Subcutaneous abdominal adipose tissue (tissue), 5 donors: Measurements from ENCODE around the gene MS4A2.
"Not testable (repeated sequence)": the region's sequence is repeated elsewhere in the genome, so short reads cannot be mapped to it uniquely, and the experiment has no call there.

Experiments
- H3K27ac ChIP-seq: one replicate; pipeline ENCODE4 v1.7.0; 2013; ENCODE audit warnings: low read depth, mild to moderate bottlenecking, inconsistent platforms, low read length, moderate library complexity
- H3K27me3 ChIP-seq, 5 donors: one replicate each; pipeline ENCODE4 v1.7.0; 2013; ENCODE audit warnings: low read length in 5 of 5, inconsistent platforms in 1 of 5; ENCODE audit not compliant: control insufficient read depth in 5 of 5, insufficient read depth in 4 of 5
- H3K36me3 ChIP-seq, 5 donors: one replicate each; pipeline ENCODE4 v1.7.0; 2013; ENCODE audit warnings: low read length in 5 of 5; ENCODE audit not compliant: control insufficient read depth in 5 of 5, insufficient read depth in 5 of 5
- H3K4me1 ChIP-seq, 5 donors: one replicate each; pipeline ENCODE4 v1.7.0; 2013; ENCODE audit warnings: low read length in 5 of 5, mild to moderate bottlenecking in 3 of 5, moderate library complexity in 1 of 5; ENCODE audit not compliant: control insufficient read depth in 5 of 5, insufficient read depth in 5 of 5
- H3K4me3 ChIP-seq, 5 donors: one replicate each; pipeline ENCODE4 v1.7.0; 2013; ENCODE audit warnings: low read length in 5 of 5, low read depth in 1 of 5
- H3K9ac ChIP-seq, 5 donors: one replicate each; pipeline ENCODE4 v1.7.0; 2013; ENCODE audit warnings: low read length in 5 of 5, mild to moderate bottlenecking in 4 of 5, moderate library complexity in 3 of 5
- H3K9me3 ChIP-seq, 5 donors: one replicate each; pipeline ENCODE4 v1.7.0; 2013; ENCODE audit warnings: low read length in 5 of 5; ENCODE audit not compliant: control insufficient read depth in 5 of 5
- donor health status: healthy.
- donor health status: healthy.
- donor health status: healthy.
- donor health status: healthy.
- donor health status: healthy.

MS4A2 gene

DNA sequence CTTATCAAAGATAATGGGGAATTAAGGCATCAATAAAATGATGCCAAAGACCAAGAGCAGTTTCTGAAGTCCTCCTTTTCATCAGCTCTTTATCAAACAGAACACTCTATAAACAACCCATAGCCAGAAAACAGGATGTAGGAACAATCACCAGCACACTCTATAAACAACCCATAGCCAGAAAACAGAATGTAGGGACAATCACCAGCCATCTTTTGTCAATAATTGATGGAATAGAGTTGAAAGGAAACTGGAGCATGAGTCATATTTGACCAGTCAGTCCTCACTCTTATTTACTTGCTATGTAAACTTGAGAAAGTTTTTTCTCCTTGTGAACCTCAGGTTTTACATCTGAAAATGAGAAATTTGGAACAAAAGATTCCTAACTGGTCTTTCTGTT lies 10.0 kb downstream of the MS4A2 start:
- Histone ChIP-seq H3K27ac (no peak overlapping the region), H3K27me3 (no peaks in the 10 kb centered on the region), H3K4me1 (no peaks in the 10 kb centered on the region), H3K36me3 (no peaks in the 10 kb centered on the region), H3K9me3 (no peaks in the 10 kb centered on the region), H3K9ac (no peak overlapping the region), H3K4me3 (no peak overlapping the region)

DNA sequence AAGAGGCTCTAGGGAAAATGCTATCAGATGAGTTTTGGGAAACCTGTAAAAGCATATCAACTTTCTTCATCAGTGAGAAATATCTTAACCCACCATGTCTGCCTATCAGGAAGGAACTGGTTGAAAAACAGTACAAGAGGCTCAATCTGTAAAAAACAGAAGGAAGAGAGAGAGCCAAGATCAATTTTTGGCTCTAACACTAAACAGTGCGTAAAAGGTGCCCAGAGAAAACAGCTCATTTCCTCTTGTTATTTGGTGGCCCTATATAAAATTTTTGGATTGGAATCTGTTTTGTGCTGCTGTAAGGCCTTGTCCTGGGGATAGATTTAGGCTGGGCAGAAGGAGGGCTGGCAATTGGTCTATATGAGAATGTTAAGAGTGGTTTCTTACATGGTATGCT lies 12.1 kb downstream of the MS4A2 start:
- Histone ChIP-seq H3K36me3 (no peaks in the 10 kb centered on the region), H3K9me3 (no peaks in the 10 kb centered on the region)

GRCh38 chr11:60101368-60101767 lies 12.9 kb downstream of the MS4A2 start:
- not testable (repeated sequence) for H3K4me1 ChIP-seq, H3K36me3 ChIP-seq, H3K27me3 ChIP-seq, H3K27ac ChIP-seq, H3K4me3 ChIP-seq, H3K9ac ChIP-seq, H3K9me3 ChIP-seq

More for the DNA sequence above, 12.1 kb downstream of the MS4A2 start:
- Histone ChIP-seq H3K4me3 (no peak overlapping the region), H3K9ac (no peak overlapping the region), H3K27ac (no peak overlapping the region), H3K27me3 (no peaks in the 10 kb centered on the region), H3K4me1 (no peaks in the 10 kb centered on the region)

- H3K27me3 ChIP-seq, H3K4me1 ChIP-seq, H3K36me3 ChIP-seq, H3K4me3 ChIP-seq, H3K27ac ChIP-seq, H3K9me3 ChIP-seq, H3K9ac ChIP-seq: not testable (repeated sequence)
Observed at GRCh38 chr11:60104471-60105115, 16.1 kb downstream of the MS4A2 start.

DNA sequence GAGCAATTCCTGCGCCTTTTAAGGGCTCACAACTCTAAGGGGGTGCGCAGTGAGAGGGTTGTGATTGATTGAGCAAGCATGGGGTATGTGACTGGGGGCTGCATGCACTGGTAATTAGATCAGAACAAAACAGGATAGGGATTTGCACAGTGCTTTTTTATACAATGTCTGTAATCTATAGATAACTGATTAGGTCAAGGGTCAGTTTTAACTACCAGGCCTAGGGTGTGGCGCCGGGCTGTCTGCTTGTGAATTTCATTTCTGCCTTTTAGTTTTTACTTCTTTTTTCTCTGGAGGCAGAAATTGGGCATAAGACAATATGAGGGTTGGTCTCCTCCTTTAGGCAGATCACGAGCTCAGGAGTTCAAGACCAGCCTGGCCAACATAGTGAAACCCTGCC lies 20.2 kb downstream of the MS4A2 start:
- H3K4me3 ChIP-seq, H3K27me3 ChIP-seq, H3K4me1 ChIP-seq, H3K9me3 ChIP-seq, H3K36me3 ChIP-seq, H3K9ac ChIP-seq, H3K27ac ChIP-seq: not testable (repeated sequence)

DNA sequence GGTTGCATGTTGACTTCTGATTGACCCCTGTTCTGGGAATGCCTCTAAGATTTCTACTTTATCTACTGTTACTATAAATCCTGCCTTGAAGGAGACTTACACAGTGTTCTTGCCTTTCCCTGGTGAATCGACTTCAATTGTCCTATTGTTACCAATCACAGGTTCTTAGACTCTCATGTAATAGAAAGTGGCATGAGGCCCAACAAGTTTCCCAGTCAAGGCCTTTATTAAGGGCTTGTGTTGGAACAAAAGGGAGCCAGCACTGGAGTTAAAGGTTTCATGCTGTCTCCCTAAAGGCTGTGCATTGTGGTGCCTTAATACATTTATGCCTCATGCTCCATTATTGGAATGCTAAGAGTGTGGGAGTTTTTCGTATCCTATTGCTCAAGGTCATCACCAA lies 23.3 kb downstream of the MS4A2 start:
- Histone ChIP-seq H3K27ac (no peak overlapping the region), H3K36me3 (no peaks in the 10 kb centered on the region), H3K27me3 (no peaks in the 10 kb centered on the region), H3K9me3 (no peaks in the 10 kb centered on the region), H3K4me3 (no peak overlapping the region), H3K4me1 (no peaks in the 10 kb centered on the region), H3K9ac (no peak overlapping the region)

DNA sequence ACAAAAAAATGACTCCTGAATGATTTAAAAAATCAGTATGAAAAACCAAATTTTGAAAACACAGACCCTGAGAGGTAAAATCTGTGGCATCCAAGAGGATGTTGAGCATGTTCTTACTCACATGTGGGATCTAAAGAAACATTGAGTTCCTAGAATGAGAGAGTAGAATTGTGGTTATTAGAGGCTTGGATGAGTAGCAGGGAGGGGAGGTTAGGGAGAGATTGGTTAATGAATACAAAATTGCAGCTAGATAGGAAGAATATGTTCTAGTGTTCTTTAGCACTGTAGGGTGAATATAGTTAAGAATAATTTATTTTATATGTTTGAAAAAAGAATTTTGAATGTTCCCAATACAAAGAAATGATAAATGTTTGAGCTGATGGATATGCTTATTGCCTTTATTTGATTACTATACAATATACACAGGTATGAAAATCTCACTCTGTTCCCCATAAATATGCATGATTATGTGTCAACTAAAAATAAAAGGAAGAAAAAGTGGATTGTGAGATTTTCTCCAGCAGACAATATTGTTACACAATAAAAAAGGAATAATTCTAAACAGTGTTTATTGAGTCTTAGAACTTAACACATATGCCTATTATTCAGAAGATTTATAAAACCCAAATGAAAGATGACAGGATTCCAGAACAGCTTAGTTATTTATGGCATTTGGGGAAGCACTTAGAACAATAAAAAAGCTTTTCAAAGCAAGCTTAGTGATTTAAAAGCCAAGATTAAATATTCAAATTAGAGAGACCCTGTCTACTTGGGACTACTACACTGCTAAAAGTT lies 28.7 kb downstream of the MS4A2 start:
- no peak overlapping the region for H3K27ac ChIP-seq
- no peak overlapping the region for H3K4me3 ChIP-seq
- no peaks in the 10 kb centered on the region for H3K27me3 ChIP-seq
- no peak overlapping the region for H3K9ac ChIP-seq
- no peaks in the 10 kb centered on the region for H3K9me3 ChIP-seq
- H3K36me3 ChIP-seq = no peaks in the 10 kb centered on the region
- H3K4me1 ChIP-seq = no peaks in the 10 kb centered on the region

DNA sequence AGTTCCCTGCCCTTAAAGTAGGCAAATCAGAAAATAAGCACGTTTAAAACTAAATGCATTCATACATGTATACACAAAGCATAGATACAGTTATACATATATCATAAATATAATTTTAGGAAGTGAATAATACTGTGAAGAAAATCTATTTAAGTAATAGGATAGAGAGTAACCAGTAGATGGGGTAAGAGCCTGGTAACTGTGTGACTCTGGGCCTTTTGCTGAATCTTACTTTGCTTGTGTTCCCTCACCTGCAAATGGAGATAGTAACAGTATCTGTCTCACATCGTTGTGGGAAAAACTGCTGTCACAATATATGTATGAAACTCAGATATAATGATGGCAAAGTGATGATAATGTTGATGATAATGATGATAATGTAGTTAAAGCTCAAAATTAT lies 29.9 kb downstream of the MS4A2 start:
- Histone ChIP-seq H3K27ac (no peak overlapping the region), H3K4me1 (no peaks in the 10 kb centered on the region), H3K4me3 (no peak overlapping the region), H3K36me3 (no peaks in the 10 kb centered on the region), H3K9ac (no peak overlapping the region), H3K27me3 (no peaks in the 10 kb centered on the region), H3K9me3 (no peaks in the 10 kb centered on the region)

DNA sequence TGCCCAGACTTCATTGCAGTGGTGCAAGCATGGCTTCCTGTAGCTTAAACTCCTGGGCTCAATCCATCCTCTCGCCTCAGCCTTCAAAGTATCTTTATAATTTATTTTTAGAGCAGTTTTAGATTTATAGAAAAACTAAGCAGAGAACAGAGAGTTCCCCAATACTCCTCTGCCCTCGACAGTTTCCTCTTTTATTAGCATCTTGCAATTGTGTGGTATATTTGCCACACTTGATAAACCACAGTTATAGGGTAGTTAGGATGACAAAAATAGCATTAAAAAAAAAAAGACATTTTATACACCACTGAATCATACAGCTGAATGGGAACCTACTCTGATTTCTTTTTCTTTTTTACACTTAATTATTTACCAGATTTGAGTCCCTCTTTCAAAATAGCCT lies 31.2 kb downstream of the MS4A2 start:
- Histone ChIP-seq H3K9me3 (no peaks in the 10 kb centered on the region), H3K27ac (no peak overlapping the region), H3K4me1 (no peaks in the 10 kb centered on the region), H3K4me3 (no peak overlapping the region), H3K27me3 (no peaks in the 10 kb centered on the region), H3K9ac (no peak overlapping the region), H3K36me3 (no peaks in the 10 kb centered on the region)

DNA sequence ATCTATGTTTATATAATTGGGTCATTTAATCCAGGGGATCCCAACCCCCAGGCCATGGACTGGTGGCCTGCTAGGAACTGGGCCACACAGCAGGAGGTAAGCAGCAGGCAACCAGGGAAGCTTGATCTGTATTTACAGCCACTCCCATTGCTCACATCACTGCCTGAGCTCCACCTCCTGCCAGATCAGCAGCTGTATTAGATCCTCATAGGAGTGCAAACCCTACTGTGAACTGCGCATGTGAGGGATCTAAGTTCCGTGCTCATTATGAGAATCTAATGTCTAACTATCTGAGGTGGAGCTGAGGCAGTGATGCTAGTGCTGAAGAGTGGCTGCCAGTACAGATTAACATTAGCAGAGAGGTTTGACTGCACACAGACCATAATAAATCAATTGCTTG lies 32.8 kb downstream of the MS4A2 start:
- no peaks in the 10 kb centered on the region for H3K36me3 ChIP-seq
- H3K4me1 ChIP-seq = no peaks in the 10 kb centered on the region
- H3K27ac ChIP-seq = no peak overlapping the region
- H3K9ac ChIP-seq = no peak overlapping the region
- H3K4me3 ChIP-seq = no peak overlapping the region
- H3K27me3 ChIP-seq = no peaks in the 10 kb centered on the region
- no peaks in the 10 kb centered on the region for H3K9me3 ChIP-seq
